Measurements from ENCODE around the gene DNM3.

DNA sequence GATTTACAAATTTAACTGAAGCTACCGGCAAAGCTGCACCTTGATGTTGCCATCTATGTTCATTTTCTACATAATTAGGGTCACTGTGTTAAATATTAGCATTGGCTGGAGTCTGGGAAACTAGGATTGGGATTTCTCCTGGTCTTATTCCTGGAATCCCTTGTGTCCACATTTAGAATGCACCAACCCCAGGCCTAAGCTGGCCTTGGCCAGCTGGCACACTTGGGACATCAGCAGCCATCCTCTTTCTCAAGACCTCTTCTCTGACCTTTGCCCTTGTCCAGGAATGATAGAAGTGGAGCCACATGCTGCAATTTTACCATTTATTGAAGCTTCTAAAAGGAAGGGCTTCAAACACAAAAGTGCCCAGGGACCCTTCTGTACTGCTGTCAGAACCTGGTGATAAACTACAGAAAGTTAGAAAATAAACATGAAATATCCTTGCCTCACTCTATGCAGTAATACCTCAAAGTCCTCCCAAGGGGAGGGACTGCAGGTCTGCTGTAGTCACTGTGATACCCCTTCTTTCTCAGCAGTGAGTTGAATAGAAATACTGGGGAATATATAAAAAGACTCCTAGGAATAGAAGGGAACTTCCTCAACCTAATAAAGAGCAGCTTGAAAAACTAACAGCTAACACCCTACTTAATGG, 616.3 kb downstream of the DNM3 start:
- TF ChIP-seq EZH2phosphoT487 (IDR thresholded peaks at IDR 0.05; ENCODE audit: insufficient read depth, low read depth) (no peak), EZH2 (IDR thresholded peaks at IDR 0.05; ENCODE audit: insufficient read depth, poor library complexity, severe bottlenecking) (no peak)

All from GM23248 (cell line).